Stimulated activated CD8-positive, alpha-beta memory T cell treated with anti-CD3 and anti-CD28 coated beads, Interleukin-15, amount 100 ng/mL, for 1 hour (primary cell): ENCODE measurements around the gene CXCL8.
"Not testable (repeated sequence)": the region's sequence is repeated elsewhere in the genome, so short reads cannot be mapped to it uniquely, and the experiment has no call there.

Experiments
- DNase-seq: peaks from one replicate; pipeline ENCODE4 v3.0.0-alpha.2; 2020; ENCODE audit warnings: low read depth

Gene CXCL8

DNA sequence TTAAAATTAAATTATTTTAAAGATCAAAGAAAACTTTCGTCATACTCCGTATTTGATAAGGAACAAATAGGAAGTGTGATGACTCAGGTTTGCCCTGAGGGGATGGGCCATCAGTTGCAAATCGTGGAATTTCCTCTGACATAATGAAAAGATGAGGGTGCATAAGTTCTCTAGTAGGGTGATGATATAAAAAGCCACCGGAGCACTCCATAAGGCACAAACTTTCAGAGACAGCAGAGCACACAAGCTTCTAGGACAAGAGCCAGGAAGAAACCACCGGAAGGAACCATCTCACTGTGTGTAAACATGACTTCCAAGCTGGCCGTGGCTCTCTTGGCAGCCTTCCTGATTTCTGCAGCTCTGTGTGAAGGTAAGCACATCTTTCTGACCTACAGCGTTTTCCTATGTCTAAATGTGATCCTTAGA is at the start of gene CXCL8:
Gene CXCL8, plus strand, starts transcription at position 217 of the 426 bp plus-strand sequence. Its CDS starts 90 bp downstream, at position 307.
- no peak for DNase-seq

DNA sequence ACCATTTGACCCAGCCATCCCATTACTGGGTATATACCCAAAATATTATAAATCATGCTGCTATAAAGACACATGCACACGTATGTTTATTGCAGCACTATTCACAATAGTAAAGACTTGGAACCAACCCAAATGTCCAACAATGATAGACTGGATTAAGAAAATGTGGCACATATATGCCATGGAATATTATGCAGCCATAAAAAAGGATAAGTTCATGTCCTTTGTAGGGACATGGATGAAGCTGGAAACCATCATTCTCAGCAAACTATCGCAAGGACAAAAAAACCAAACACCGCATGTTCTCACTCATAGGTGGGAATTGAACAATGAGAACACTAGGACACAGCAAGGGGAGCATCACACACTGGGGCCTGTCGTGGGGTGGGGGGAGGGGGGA is 49.2 kb upstream of the CXCL8 start:
- not testable (repeated sequence) for DNase-seq

DNA sequence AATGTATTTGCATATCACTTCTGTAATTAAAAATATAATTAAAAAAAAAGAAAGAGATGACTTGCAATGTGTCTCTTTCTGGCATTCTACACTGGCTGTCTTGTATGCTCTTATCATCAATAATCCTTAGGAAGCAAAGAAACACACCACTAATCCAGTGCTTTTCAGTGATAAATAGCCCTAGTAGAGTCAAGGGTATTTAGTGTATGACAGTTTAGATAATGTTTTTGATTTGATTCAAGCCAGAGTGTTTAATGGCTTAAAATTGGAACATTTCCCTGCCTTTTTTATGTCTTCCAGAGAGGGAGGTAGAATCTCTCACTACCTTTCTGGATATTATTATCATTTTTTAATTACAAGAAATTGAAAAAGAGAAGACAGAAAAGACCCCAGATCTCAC is 48.6 kb upstream of the CXCL8 start:
- DNase-seq, result no peak

DNA sequence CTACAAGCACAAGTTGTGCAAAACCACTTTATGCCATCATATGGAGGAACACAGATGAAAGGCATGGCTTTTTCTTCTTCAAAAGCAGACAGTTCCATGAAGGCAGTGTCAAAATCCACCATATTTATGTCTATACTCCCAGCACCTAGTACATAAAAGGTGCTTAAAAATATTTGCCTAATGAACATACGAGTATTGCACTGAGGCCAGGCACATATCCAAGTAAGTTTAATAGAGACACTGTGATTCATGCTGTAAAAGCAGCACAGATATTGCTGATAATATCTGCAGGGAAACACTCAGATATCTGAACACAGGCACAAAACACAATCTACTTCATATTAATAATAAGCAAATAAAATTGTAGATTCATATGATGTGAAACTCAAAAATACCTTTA is 48.1 kb upstream of the CXCL8 start:
- no peak for DNase-seq

DNA sequence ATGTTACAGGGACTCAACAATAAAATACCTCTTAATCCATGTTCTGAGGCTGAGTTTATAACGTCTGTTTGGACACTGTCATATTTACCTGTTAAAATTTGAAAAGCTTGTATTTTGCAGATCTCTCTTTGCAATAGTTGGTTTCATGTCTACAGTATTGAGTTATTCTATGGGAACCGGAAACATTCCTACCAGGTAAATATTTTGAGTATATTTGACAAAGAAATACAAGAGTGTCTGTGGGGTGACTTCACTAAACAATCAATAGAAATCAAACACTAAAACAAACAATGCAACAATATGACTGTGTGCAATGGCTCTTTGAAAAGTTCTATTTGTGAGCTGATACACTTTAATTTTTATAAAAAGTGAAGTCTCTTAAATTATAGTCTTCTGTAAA is 47.7 kb upstream of the CXCL8 start:
- DNase-seq, result no peak

DNA sequence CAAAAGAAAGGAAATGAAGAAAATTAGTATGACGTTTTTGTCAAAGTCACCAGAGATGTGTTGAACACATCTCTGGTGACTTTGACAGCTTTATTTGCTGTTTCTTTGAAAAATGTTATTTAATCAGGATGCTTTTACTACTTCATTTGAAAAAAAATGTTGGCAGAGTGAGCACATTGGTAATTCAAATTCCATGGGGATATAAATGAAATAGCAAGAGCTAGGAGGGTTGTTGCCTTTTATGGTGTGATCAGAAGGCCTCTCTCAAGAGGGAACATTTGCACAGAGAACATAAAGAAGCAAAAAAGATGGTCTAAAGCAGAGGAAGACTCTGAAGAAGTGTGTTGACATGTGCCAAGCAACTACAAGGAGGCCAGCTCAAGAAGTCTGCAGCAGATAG is 46.6 kb upstream of the CXCL8 start:
- no peak for DNase-seq

DNA sequence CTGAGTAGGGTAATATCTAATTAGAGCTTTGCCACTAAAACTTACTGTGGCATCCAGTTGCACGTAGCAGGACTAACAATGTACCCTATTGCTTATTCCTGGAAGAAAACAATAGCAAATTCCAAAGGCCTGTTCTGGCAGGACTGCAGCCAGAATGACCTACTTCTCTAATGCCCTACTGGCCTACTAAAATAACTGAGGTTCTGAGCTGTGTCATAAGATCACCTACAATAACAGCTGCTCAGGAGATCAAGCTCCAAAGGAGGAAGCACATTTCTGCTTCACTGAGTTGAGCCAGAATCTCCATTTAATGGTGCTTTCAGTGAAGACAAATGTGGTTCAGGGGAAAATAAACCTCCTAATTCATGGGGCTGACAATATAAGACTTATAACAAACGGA is 42.2 kb upstream of the CXCL8 start:
- DNase-seq, result no peak

DNA sequence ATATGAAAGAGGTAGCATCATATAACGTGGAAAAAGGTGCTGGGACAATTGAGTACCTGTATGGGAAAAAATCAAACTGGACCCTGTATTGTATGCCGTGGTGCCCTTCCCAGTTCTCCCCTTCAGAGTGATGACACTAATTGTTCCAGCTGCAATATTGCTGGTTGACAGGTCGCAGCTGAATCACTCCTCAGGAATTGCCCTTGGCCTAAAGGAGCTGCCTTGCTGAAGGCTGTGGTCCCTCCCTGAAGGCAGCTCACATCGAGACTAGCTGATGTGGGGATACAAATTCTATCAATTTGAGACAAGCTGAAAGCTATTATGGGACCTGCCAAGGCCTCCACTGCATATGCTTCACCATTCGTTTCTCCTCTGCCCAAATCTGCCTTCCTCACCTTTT is 39.3 kb upstream of the CXCL8 start:
- no peak for DNase-seq

DNA sequence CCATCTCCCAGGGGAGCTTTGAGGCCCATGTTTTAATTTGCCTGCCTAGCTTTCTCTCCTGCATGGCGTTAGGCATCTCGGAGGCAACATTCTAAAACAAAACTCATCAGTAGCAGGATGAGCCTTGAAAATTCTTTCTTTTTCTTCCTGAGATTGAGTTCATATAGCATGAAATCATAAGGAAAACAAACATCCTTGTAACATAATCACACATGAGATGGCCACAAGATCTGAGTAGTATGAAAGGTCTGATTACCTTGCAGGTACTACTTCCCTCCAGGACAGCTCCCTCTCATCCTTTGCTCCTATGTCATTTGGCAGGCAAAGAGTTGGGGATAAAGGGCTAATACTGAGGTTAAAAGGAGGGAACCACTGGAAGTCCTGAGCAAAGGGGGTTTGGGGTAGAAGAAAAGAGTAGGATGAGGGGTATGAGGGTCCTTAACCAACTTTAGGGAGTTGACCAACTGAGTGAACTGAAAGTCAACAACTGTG is 37.5 kb upstream of the CXCL8 start:
- DNase-seq, result no peak

DNA sequence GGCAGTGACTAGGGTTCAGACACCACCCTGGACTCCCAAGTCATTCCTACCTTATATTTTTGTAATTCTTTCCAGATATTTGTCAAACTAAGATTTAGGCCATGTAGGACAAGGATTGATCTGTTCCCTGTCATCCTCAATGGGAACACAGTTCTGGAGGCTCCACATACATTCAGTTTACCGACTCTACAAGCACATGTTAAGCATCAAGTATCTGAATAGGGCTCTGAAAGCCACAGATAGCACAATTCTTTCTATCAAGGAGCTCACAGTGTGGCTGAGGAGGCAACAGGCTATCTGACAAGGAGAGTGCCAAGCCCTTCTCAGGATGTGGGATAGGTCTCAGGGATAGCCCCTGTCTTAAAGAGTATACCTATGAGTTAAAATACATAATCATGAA is 37.0 kb upstream of the CXCL8 start:
- no peak for DNase-seq

DNA sequence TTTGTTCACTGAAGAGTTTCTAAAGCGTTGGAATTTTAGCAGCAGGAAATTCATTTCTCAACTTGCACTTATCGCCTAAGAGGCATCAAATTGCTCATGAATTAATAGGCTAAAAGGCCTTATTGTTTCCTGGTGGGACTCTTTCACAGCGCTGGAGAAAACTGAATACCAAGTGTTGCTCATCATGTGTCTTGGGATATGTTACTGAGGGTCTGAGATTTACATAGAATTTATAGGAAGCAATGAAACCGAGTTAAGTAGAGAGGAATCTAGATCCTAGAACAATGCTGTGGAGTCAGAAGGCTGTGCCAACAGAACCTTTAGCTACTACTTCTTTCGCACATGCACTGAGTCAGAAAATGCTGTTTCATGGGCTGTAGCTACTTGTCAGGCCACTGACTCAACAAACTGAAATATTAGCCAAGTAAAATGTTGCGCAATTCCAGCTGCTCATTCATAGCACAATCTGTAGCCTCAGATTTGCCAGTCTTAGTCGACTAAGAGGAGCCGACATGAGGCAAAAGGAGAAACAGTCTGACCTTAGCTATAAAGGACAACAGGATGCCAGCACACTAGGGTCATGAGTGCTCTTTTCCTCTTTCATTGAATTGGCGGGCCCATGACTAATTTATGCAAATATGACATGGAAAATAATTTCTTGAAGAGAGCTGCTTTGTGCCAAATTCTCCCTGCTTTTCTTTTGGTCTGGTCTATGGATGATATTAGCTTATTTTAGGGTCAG is 35.9 kb upstream of the CXCL8 start:
- DNase-seq, result no peak

DNA sequence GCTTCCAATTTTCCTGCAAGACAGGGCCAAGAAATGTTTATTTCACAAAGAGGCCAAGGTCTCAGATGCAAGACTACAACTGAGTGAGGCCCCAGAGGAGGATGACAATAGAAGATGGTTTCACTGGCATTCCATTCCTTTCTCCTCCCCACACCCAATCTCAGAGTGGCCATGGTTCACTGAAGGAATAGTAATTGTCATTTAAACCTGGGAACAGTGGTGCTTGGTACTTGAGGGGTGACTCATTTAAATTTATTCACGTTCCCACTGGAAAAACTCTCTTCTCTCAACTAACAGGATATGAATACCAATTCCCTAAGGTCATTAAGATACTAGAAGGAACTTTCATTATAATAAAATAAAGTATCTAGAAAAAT is 35.3 kb upstream of the CXCL8 start:
- no peak for DNase-seq

DNA sequence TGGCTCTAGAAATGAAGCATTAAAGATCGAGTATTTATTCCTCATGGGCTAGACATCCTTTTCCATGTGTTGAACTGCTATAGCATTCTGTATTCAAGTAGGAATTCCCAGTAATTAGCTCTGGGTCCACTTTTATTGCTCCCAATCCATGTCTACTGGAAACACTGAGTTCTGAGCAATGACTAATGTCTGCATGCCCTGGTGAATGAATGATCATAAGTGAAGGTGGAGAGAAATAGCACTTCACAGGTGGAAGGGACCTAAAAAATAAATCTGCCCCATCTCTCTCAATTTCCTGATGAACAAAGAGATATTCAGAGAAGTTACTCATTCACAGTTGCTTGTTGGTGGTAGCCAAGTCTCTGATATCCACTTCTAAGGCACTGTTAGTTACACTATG is 34.6 kb upstream of the CXCL8 start:
- no peak for DNase-seq

DNA sequence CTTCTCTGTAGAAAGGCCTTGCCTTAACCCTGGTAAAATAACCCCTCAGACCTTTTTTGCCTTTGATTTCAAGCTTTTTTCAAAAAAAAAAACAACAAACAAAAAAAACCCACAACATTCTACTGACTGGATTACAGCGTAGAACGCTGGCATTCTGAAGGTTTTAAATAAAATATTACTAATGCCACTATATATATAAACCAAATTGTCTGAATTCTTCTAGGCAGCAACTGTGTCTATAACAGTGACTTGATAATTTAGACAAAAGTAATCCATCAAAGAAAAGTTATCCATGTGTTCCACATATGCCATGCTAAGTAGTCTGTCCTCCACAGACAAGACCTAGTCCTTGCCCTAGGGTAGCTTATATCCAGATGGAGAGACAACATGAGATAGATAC is 33.6 kb upstream of the CXCL8 start:
- no peak for DNase-seq

DNA sequence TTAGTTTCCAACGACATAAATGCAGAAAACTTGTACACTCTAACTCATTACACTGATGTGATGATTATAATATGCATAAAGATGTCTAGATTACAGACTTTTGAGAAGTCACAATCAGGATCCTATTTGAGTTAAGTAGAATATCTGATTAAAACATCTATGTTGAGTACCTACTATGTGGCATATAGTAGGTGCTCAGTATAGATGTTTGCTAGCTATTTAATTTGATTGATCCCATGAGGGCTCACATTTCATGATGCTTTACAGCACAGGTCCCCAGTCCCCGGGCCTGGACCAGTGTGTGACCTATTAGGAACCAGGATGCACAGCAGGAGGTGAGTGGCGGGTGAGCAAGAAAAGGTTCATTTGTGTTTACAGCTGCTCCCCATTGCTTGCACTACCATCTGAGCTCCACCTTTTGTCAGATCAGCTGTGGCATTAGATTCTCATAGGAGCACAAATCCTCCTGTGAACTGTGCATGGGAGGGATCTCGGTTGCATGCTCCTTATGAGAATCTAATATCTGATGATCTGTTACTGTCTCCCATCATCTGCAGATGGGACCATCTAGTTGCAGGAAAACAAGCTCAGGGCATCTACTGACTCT is 33.0 kb upstream of the CXCL8 start:
- no peak for DNase-seq

DNA sequence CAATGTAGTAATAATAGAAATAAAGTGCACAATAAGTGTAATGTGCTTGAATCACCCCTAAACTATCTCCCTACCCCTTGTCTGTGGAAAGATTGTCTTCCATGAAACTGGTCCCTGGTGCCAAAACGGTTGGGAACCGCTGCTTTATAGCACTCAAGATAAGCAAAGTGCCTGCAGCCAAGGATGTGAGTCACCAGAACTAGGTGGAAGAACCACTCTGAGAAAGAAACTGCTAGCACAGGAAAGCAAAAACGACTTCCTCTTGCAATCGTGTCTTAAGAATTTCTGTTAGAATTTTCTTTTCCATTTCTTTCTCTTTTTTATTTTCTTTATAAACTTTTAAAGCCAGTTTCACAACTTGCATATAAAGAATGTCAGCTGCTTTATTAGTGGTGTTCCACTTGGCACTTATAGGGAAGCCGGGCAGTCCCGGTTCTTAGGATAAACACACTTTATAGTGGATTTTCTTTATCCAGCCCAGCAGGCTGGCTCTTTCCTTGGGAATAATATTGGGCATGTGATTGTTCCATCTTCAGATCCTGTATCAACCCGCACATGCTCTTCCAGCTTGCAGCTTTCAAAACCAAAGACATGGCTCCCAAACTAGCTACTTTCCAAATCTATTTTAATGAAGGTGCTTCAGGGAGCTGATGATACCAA is 32.3 kb upstream of the CXCL8 start:
- no peak for DNase-seq

DNA sequence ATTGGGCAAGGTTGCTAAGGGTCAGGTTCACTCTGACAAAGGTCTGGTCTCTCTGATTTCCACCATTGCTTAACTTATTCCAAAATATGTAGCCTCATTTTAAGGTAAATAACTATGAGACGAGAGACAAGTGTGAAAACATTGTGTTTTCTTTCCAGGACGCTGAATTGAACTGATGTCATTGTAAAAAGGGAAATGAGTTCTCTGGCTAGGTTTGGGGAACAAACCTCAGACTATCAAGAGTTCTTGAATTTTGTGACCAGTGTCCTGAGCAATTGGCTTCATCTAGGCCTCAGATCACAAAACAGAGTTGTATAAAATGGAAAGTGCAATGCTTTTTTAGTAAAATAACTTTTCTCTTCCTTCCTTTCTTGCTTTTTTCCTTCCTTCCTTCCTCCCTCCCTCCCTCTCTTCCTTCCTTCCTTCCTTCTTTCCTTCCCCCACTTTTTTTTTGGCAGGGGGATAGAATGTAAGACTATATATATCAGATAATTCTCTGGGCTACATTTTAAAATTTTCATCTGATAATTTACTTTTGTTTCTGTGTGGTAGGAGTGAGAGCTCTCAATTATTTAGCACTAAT is 30.8 kb upstream of the CXCL8 start:
- no peak for DNase-seq

DNA sequence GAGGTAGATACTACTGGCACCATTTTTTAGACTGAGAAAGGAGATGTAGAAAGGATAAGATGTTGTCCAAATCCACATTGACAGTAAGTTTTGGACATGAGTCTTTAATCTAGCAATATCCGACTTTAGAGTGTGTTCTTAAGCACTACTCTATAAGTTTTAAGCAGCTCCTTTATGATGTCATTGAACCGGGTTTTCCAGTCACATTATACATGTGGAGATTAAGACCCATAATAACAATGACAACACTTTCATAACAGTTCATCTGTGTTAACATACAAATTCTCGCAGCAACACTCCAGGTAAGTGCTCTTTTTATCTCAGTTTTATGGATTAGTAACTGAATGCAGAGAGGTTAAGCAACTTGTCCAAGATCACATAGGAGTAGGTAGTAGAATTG is 30.3 kb upstream of the CXCL8 start:
- DNase-seq, result no peak

DNA sequence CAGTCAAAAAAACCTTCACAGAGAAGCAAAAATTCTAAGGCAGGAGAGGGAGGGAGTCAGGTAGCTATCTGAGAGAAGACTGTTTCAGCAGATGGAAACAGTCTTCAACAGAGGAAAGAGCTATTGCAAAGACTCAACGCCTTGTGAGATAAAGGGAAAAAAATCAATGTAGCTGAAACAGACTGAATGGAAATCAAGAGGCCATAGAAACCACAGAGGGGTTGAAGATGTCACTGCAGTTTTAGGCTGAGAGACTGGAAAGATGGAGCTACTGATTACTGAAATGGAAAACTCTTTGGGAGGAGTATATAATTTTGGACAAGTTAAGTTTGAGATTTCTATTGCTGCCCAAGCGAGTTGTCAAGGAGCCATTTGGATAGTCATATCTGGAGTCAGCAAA is 28.4 kb upstream of the CXCL8 start:
- no peak for DNase-seq

DNA sequence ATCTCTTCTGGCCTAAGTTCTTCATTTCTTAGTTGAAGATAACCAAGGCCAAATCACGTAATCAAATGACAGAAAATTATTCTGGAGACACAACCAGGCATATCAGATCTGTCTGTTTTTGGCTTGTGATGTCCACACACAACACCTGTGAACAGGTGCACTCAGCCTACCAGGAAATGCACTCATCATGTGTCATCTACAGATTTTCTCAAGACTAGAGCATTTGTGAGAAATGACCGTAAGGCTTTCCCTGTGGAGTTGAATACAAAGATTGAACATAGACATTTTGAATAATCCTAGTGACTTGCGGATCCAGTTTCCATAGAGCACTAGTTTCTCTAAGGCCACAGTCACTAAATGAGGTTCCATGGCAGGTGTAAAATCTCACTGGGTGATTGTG is 26.7 kb upstream of the CXCL8 start:
- no peak for DNase-seq

DNA sequence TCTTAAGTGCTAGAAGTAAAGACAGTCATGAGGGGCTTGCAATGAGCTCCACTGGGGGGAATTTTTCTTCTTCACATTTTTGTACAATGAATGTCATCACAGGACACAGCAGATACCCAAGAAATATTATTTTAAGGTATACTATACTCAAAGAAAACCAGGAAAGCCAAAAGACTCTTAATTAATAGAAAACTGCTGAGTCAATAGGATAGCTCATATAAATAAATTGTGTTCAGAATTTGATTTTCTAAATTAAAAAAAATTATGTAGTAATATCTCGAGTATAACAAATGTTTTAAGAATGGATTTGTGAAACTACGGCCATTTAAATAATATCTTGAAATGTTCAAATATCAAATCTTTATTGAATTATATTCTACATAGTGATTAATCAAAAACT is 25.7 kb upstream of the CXCL8 start:
- no peak for DNase-seq

DNA sequence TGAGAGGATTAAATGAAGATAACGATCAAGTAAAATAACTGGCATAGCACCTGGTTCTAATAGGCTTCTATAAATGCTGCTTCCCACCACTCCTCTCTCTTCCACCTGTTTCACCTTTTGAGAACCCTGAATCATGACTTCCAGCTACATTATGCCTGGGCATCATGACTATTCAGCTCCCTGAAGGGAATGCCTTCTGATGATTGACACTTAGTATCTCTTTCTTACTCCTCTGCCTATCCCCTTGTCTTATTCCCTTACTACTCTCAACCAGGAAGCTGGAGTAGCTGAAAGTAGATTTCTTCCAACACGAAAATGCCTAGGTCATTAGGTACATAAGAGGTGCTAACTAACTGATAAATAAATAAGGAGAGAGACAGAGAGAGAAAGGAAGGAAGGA is 24.7 kb upstream of the CXCL8 start:
- no peak for DNase-seq
